Brain microvascular endothelial cell (primary cell): ENCODE data around the gene RCOR1.

Experiments
- DNase-seq: peaks from one replicate; pipeline ENCODE4 v3.0.0-alpha.2; 2020
- H3K27ac ChIP-seq: fragments of 250-450 bp; sonication (Bioruptor Pico); 2 replicates; pipeline ENCODE4 v1.5.1; 2020; ENCODE audit warnings: mild to moderate bottlenecking, moderate library complexity
- H3K27me3 ChIP-seq: fragments of 250-450 bp; sonication (Bioruptor Pico); replicated peaks from 2 replicates; pipeline ENCODE4 v1.5.1; 2020; ENCODE audit warnings: mild to moderate bottlenecking
- H3K36me3 ChIP-seq: fragments of 250-450 bp; sonication (Bioruptor Pico); replicated peaks from 2 replicates; pipeline ENCODE4 v1.5.1; 2020; ENCODE audit warnings: mild to moderate bottlenecking
- H3K4me3 ChIP-seq: 2 replicates; pipeline ENCODE4 v1.5.1; 2011; ENCODE audit warnings: low read depth, mild to moderate bottlenecking, control low read depth, low read length, moderate library complexity
- CTCF ChIP-seq: IDR thresholded peaks from 2 replicates; pipeline ENCODE4 v1.5.1; 2011; ENCODE audit warnings: low read depth, mild to moderate bottlenecking, moderate library complexity, low read length, control low read depth, inconsistent platforms; ENCODE audit errors: missing control alignments
- in situ Hi-C: cut with HindIII; loops from 2 replicates; pipeline ENCODE4 v1.10.0; 2017; ENCODE audit warnings: low sequenced_read_pairs, low pct_ligation_motif_present

RCOR1 gene

GRCh38 chr14:102683399-102684297 lies 91.2 kb downstream of the RCOR1 start:
- no peak for DNase-seq
- H3K36me3 ChIP-seq = no peaks in the 10 kb centered on the region
- in situ Hi-C loops = no loop called here
- no peak for TF ChIP-seq CTCF
- H3K4me3 ChIP-seq = no peak overlapping the region
- H3K27ac ChIP-seq = no peak overlapping the region
- no peaks in the 10 kb centered on the region for H3K27me3 ChIP-seq

GRCh38 chr14:102684298-102684663 lies 91.8 kb downstream of the RCOR1 start:
- no peak for DNase-seq
- in situ Hi-C loops = no loop called here
- Histone ChIP-seq H3K36me3 (no peaks in the 10 kb centered on the region), H3K27ac (no peak overlapping the region), H3K4me3 (no peak overlapping the region), H3K27me3 (no peaks in the 10 kb centered on the region)
- TF ChIP-seq CTCF = no peak

GRCh38 chr14:102686196-102686801 lies 93.8 kb downstream of the RCOR1 start:
- TF ChIP-seq CTCF = no peak
- in situ Hi-C loops = no loop called here

GRCh38 chr14:102688290-102688689 lies 95.8 kb downstream of the RCOR1 start:
- Histone ChIP-seq H3K27ac (no peak overlapping the region), H3K4me3 (no peak overlapping the region), H3K36me3 (no peaks in the 10 kb centered on the region), H3K27me3 (no peaks in the 10 kb centered on the region)
- DNase-seq = no peak
- in situ Hi-C loops = no loop called here
- TF ChIP-seq CTCF = no peak

More at GRCh38 chr14:102686196-102686801, 93.8 kb downstream of the RCOR1 start:
- no peaks in the 10 kb centered on the region for H3K27me3 ChIP-seq
- H3K36me3 ChIP-seq = no peaks in the 10 kb centered on the region
- no peak overlapping the region for H3K4me3 ChIP-seq
- DNase-seq = no peak
- no peak overlapping the region for H3K27ac ChIP-seq

- no peaks in the 10 kb centered on the region for H3K36me3 ChIP-seq
- no peak for TF ChIP-seq CTCF
- no peak overlapping the region for H3K4me3 ChIP-seq
- in situ Hi-C loops = no loop called here
- H3K27ac ChIP-seq = no peak overlapping the region
- DNase-seq = no peak
- no peaks in the 10 kb centered on the region for H3K27me3 ChIP-seq
Measured at GRCh38 chr14:102690509-102691286, 98.2 kb downstream of the RCOR1 start.
